GM19099 (cell line): ENCODE data around the gene HOXA3.

Experiments
- POLR2A ChIP-seq: IDR thresholded peaks from 3 replicates; pipeline ENCODE4 v1.6.1; 2011; ENCODE audit warnings: low read depth; ENCODE audit not compliant: insufficient read length; ENCODE audit errors: extremely low read depth

The HOXA3 gene

DNA sequence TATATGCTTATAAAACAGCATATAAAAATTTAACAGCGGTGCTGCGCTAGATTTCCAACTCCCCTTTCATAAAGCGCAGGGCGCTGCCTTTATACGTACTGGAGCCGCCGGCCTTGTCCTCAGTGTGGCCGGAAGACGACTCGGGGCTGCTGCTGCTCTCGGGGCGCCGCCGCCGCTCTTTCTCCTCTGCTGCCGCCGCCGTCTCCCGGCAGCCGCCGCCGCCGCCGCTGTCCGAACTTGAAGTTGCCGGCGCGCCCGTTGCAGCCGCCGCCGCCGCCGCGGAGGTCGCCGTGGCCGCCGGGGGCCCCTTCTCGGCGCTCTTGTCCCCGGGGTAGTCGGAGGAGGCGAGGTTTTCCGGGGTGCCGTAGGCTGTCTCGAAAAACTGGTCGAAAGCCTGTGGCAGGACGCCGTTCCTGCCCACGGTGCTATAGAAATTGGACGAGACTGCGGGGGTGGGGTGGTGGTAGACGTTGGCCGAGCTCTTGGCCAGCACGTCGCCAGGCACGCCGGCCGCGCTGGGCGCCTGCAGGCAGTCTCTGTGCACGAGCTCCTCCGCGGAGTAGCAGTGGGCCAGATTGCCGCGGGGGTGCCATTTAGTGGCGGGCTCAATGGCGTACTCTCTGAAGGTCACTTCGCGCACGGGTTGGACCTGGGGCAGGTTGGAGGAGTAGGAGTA, 32.1 kb upstream of the HOXA3 start:
- TF ChIP-seq POLR2A, result no peak

DNA sequence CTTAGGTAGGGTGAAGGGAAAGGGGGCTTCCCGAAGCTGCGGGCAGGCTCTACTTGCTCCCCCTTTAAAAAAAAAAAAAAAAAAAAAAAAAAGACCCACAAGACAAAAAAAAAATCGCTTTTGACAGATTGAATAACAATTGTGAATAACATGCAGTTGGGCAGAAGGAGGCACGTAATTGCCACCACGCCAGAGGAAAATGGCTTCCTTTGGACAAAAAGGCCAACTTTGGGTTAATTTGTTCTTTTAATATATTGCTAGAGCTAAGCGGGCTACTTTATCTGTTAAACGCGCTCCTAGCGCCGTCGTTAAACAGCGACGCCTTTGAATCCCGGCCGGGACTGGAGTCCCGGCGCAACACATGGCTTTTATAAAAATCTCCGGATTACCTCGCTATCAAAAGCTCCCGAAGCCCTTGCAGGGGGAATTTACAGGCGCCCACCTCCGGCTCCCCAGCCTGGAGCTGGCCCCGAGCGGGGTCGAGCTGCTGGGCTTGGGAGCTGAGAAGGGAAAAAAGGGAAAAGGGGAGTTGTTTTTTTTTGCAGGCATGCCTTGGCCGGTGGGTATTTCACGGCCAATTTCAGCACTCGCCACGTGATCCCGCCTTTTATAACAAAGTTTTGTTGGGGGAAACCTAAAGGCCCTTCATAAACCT, 31.4 kb upstream of the HOXA3 start:
- no peak for TF ChIP-seq POLR2A

DNA sequence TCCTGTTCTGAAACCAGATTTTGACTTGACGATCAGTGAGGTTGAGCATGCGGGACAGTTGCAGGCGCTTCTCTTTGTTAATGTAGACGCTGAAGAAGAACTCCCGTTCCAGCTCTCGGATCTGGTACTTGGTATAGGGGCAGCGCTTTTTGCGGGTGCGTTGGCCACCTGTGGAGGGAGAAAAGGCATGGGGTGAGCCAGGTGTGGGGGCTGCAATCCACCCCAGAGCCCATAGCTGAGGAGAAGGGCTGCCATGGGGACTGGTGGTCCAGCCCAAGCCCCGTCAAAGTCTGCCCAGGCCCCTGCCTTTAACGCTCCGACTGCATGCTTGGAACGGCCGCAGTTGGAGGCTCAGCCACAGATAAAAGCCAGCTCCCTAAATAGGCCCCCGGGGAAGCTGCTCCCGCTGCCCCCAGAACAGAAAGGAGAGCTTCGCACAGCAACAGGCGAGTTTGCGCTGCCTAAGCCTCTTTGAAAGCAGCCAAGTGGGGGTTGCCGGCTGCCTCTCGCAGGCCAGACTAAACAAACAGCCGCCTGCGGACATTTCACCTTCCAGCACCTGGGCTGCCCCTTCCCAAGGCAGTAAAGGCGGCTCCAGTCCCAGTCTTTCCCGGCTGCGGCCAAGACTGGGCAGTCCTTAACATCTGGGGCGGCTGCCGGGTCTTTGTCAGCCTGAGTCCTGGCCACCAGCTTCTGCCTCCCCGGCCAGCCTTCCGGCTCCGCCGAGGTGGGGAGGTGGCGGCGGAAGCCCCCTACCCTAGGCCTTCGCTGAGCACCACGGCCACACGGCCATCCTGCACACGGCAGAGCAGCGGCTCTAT, 30.7 kb upstream of the HOXA3 start:
- TF ChIP-seq POLR2A, result no peak

DNA sequence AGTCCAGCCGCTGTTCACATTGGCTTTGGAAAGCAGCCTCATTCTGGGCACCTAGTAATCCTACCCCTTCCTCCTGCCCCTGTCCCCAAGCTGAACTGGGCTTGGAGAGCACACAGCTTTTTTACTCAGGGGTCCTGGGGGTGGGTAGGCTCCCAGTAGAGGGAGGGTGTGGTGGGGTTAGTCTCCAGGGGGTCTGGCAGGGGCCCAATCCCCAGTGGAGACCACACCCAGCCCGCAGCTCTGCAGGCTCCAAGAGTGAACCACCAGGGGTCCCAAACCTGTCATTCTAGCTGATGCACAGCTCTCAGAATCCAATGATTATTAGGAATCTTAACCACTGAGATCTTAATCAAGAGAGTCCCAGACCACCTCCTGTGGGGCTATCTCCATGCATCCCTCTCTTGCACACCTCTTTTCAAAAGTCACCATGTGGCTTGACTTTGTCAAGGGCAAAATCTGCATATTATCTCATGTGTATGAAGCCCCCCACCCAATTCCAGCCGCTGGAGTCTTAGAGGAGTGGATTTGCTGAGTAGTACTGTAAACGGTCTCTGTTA, 30.0 kb upstream of the HOXA3 start:
- no peak for TF ChIP-seq POLR2A

DNA sequence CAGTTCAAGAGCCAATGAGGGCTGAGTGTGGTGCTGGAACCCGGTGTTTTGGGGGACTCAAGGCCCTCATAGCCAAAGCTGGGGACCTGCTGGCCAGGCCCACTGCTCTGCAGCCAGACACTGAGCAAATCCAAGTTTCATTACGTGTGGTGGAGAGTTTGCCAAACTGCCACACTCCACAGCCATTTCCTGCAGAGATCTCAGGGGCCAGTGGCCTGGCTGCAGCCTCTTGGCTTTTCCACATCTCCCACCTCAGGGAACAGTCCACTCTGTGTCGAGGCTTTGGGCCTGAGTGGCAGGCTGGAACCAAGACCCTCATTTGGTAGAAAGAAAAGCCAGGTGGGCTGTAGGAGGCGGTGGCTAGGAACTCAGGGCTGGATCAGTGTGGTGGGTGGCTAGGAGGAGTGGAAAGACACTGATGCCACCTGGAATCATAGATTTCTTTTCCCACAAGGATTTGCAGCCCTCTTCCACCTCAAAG, 29.5 kb upstream of the HOXA3 start:
- no peak for TF ChIP-seq POLR2A

DNA sequence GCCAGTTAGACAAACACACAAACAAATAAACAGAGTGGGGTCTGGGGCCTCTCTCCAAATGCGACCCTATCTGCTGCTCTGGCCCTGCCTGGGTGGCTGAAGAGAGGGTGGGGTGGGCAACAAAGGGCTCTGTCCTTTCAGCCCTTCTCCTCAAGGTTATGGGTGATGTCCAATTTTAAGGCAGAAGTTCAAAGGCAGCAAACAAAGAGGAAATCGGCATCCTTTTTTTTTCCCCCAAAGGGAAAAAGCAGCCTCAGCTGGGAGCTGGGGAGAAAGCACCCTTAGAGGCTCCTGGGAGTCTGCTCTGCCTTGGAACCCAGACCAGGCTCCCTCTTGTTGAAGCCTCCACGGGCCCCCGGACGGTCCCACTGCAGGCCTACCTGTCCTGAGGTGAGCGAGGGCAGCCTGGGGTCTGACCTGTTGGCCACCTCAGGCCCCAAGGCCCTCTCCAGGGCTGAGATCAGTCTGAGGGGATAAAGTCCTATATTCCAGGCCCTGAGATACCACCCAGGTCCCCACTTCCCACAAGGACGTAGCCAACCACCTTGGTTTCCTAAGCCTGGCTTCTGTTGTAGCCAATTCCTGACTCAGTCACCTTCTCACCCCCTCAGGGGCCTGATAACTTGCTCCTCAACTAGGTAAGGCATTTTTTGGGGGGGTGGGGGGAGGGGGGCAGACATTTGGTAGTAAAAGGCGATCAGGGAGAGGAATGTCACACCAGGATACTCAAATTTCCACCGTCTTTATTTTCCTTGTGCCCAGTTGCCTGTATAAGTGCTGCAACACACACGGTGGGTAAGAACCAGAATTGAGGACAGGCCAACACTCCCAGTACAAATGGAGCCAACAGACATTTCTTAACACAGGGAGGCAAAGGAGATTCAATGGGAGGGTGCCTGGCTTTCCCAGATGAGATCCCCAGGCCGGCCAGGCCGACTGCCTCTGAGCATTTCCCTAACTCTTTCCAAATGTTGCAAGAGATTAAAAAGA, 28.3 kb upstream of the HOXA3 start:
- no peak for TF ChIP-seq POLR2A

DNA sequence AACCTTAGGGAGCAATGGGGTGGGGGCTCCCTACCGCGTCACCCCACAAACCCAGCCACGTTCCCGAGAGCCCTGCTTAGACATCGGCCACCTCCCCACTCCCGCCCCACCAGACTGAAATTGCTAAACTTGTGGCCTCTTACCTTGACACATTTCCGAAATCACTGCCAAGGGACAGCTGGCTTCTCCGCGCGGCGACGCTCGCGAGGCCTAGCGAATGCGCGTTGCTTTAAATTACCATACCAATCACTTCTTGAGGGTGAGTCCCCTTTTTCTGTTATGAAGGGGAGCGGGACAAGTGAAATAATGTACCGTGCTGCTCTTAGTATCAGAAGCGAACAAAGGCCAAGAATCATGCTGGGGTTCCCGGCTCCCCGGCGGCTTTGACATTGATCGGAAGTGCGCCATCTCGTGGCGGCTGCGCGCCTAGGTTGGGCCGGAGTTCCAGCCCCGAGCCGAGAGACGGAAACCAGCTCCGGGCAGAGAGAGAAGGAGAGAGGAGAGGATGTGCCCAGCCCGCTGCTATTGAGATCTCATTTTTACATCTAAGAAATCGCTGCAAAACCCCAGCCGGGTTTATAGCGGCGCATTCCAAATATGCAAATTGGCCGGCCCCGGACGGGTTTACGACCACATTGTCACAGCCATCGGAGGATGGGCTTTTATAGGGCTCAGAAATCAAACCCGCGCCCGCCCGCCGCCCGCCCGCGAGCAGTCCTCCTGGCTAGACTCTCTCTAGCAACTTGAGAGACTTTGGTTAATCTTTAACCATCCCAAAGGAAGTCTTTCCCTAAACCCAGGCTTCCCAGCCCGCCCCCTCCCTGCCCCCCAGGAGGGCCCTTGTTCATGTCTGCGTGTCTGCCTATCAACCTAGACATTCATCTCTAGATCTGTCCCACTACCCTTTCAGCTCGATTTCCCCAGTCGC, 27.4 kb upstream of the HOXA3 start:
- TF ChIP-seq POLR2A, result no peak

DNA sequence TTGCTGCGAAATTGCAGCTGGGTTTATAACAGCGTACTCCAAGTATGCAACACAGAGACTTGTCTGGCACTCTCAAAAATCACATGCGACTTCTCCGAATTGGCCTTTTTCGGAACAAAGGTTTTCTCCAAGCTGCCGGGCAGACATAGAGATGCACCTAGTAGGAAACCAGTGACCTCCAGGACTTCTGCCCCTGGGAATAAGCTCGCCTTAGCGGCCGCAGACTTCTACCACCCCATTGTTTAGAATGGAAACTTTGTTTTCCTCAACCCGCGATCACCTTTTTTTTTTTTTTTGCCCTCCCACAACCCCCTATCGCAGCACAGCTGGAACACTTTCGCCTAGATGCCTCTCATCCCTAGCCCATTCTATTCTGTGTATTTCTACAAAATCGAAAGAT, 26.6 kb upstream of the HOXA3 start:
- TF ChIP-seq POLR2A, result no peak

DNA sequence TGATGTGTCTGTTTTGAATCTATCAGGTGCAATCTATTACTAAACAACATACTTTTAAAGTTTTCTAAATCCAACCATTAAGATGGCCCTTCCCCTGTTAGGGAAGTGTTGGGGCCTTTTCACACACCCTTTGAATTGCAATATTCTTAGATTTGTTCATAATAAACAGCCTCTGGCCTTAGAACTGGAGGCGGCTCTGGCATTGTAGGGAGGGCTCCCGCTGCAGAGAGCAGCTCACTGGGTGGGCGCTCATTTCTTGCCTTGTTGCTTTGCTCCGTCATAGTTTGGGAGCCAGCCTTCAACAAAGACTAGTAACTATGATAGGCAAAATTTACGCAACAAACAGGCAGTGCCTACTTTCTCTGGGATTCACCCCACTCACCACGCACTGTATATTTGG, 26.0 kb upstream of the HOXA3 start:
- TF ChIP-seq POLR2A, result no peak

DNA sequence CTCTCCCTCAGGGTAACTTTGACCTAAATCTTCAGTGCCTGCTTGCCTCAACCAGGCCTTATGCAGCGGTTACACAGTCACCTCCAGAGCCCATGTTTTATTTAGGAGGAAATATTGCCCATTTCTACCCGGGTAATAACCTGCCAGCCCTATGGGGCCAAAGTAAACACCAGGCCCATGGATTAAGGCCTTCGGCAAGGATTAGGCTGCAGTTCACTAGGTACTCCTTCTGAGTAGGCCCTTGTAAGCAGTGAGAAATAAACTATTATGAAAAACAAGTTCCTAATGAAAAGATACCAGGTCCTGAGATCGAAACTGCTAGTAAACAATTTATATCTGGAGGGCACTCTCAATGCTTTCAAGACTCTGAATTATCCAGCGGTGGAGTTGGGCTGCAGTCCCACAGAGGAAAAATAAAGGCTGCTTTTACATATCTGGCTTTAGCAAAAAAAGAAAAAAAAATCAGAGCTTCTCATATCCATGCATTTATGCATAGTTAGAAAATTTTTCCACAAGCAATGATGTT, 25.5 kb upstream of the HOXA3 start:
- no peak for TF ChIP-seq POLR2A

DNA sequence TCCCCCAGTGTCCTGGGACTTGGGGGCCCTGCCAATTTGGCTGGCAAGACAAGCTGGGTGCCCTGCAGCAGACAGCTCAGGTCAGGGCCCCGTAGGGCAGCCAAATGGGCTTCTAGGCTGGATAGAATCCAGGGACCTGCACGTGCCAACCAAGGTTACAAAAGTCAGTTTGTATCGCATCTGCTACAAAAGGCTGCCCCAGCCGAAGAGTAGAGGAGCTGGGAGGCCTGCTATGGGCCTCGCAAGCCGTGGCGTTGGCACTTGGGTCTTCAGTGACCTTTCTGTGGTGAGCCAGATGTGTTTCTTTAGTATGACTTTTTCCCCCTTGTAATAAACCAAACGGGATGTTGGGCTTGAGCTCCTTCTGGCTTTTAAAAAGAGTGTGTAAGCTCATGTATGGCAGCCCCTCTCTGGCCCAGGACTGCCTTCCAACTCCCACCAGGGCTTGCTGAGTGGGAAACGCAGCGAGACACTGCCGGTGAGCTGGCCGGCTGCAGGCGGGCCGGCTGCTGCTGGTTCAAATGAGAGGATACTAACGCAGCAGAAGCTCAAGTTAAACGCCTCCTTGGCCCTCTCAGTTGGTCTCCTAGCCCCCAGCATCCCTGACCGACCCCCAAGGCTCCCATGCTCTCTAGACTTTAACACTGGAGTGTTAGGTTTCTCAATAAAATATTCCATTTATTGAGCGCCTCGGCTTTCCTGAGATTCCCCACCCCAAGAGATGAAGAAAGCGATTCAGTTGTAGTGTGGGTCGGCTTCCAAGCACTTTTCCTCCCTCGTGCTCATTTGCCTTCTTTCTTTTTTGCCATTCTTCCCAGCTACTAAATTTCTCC, 24.8 kb upstream of the HOXA3 start:
- TF ChIP-seq POLR2A, result no peak

DNA sequence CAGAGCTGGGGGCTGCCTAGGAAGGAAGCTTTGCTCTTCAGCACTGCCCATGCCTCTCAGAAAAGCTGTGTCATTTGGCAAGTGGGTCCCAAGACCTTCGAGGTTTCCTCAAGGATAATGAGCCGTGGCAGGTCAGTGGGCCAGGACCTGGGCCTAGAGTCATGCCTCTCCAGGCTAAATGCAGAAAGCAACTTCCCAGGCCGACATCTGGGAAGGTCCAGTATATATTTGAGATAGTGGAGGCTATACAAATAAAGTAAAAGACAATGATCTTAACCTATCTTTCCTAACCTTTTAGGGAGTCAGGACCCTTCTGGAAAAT, 24.1 kb upstream of the HOXA3 start:
- TF ChIP-seq POLR2A, result no peak
